OCI-M2 (cell line): ENCODE results near the gene DDX24.
A peak's percentile ranks its signal among the peaks of the same experiment; 100 is the strongest.

Source experiments
- DNase-seq: peaks from one replicate; lab custom pipeline; 2025; ENCODE audit not compliant: unreplicated experiment; lab: John Stamatoyannopoulos, UW

DDX24 gene

GRCh38 chr14:94018308-94018707, 62.7 kb downstream of the DDX24 start:
- DNase-seq: no peak

GRCh38 chr14:94016446-94016976, 64.5 kb downstream of the DDX24 start:
- no peak for DNase-seq

- no peak for DNase-seq
Observed at GRCh38 chr14:94015223-94015622, 65.8 kb downstream of the DDX24 start.

GRCh38 chr14:94014382-94014781, 66.6 kb downstream of the DDX24 start:
- DNase-seq: no peak

DNA sequence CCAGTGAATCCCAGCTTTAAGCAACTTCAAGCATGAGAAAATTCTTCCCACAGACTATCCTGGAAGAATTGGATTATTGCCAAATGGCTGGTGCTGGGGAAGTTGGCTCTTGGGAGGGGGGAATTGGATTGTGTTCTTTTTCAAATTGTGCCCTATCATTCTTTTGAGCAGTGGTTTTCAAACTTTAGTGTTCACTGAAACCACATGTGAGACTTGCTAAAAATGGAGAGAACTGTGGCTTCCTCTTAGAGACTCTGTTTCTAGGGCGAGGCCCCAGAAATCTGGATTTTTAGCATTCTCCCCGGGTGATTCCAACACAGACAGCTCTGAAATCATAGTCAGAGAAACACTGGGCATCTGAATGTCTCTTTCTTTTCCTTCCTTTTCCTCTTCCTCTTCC, 69.2 kb downstream of the DDX24 start:
- no peak for DNase-seq

GRCh38 chr14:94010625-94011024, 70.4 kb downstream of the DDX24 start:
- DNase-seq: no peak

DNA sequence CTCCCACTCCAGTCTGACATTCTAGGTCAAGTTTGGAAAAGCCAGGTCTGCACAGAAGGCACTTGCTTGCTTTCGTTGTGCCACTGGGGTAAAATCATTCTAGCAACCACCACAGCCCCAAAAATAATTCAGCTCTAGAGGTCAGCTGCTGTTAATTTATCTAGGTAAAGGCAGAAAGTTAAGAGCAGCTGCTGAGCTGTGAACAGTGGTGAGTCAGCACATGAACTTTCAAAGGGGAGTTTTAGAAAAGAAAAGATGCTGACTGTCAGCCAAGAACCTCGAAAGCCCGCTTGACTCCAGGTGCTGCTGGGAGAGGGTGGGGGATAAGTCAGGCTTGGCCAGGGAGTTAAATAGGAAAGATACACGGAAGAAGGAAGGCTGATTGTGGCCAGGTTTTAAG, 71.2 kb downstream of the DDX24 start:
- DNase-seq: no peak

GRCh38 chr14:94008234-94008633, 72.8 kb downstream of the DDX24 start:
- DNase-seq: no peak

DNA sequence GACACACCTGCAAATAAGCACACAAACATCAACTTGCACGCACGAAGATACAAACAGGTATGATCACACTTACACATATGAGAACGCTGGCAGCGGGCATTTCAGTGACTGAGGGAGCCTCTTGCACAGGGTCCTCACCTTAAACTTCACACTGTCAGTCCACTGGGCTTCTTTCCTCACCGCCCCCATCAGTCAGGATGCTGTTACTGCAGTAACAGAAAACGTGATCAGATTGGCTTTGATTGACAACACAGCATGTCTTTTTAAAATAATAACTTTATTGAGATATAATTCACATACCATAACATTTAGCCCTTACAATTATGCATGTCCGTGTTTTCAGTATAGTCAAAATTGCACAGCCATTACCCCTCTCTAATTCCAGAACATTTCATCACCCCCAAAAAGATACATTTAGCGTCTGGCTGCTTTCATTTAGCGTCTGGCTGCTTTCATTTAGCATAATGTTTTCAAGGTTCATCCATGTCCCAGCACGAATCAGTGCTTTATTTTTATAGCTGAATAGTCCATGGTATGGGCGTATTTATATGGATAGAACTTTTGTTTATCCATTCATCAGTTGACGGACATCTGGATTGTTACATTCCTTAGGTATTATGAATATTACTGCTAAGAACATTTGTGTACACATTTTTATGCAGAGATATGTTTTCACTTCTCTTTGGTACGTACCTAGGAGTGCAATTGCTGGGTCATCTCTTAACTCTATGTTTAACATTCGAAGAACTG, 75.5 kb downstream of the DDX24 start:
- DNase-seq: no peak

- DNase-seq: no peak
Observed at GRCh38 chr14:94004015-94004414, 77.0 kb downstream of the DDX24 start.

DNA sequence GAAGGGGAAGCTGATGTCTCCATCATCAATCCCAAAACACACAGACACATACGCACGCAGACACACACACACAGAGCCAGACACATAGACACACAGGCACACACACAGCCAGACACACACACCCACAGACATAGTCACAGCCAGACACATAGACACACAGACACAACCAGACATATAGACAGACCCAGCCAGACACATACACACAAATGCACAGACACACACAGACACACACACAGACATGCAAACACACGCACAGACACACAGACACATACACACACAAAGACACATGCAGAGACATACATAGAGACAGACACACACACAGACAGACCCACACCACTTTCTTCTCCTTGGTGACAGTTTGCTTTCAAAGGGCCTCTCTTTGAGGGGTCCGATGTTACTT, 77.6 kb downstream of the DDX24 start:
- no peak for DNase-seq

DNA sequence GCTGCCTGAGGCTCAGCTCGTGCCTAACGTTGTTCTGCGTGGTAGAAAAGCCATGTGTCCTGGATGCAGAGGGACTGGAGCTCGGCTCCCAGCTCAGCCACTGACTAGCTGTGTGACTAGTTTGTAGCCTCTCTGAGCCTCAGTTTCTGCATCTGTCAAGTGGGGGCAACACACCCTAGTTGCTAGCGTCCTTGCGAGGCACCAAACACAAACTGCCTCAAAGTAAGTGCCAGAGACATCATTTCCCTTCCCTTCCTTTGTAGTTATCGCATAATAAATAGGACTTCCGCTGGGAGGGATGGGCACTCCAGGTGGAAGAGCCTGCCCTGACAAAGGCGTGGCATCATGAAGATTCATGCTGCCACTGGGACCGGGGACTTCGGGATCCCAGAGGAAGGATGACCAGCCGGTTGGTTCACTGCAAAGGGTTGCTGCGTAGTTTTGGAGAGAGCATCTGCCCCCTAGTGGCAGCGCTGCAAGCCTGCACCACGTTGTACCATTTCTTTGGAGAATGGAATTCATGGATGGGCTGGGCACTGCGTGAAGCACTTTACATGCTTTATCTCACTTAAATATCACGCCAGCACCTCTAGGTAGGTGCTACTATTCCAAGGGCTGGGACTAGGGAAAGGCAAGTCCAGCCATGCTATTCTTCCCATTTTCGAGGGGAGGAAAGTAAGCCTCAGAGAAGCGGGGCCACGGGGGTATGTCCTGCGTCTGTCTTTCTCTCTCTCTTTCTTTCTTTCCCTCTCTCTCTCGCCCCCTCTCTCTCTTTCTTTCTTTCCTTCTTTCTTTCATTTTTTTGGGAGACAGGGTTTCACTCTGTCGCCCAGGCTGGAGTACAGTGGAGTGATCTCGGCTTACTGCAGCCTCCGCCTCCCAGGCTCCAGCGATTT, 79.3 kb downstream of the DDX24 start:
- DNase-seq: peak; percentile 7

DNA sequence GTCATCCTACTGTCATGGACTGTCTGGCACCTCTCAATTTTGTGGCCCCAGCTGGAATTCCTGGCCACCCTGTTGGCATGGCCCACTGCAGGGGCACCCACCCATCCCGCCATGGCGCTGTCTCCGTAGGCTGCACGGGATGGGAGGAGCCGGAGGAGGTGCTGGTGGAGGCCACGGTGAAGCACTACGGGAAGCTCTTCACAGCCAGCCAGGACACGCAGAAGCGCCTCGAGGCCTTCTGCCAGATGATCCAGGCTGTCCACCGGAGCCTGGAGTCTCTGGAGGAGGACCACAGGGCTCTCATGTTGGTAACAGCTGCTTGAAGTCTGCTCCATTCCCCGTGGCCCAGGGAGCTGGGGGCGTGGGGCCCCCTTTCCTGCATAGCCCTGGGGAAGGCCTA, 80.0 kb downstream of the DDX24 start:
- no peak for DNase-seq

DNA sequence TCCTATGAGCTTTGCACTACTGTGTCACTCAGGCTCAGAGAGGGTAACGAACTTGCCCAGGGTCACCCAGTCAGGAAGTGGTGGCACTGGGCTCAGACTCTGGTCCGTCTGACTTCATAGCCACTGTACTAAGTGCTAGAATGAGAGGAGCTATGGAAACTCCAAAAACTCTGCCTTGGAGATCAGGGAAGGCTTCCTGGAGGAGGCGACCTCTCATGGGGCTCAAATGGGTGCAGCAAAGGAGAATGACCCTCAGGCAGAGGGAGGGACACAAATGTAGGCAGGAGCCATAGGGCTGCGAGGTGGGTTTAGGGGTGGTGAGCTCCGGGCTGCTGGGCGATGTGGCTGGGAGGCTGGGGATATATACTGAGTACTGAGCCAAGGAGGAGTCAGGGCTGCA, 80.7 kb downstream of the DDX24 start:
- DNase-seq: no peak

DNA sequence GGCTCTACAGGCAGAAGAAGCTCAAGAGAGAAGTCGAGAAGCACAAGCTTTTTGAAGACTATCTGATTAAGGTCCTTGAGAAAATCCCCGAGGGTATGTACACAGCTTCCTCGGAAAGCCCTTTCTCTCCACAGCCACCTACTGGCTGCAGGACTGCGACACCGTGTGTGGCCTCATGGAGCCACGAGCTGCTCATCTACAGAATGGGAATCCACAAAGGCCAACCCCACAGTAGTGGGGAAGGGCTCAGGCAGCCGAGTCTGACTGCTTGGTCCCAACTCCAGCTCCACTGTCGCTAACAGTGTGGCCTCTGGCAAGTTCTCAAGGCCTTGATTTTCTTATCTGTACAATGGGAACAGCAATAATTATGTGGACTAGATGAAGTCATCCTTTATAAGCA, 81.4 kb downstream of the DDX24 start:
- DNase-seq: no peak

DNA sequence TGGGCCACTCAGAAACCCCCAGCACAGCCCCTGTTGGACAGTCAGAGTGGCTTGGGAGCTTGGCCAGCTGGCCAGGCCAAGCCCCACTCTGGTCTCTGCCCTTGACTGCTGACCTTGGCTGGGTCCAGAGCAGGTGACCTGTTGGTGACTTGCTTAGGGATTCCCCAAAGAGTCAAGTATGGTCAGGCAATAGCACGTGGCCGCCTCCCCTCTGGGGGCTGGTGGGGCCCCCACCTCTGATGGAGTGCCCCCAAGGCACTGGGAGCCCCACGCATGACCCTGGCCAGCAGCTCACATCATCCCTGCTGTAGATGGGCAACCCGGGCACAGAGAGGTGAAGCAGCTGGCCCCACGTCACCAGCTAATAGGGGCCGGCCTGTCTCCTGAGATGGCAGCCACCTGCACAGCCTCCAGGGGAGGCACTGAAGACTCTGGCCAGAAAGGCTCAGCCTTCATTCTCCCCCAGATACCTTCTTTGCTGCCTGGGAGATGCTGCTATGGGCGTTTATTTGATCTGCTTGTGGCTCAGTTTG, 82.1 kb downstream of the DDX24 start:
- DNase-seq: no peak
